A673 (cell line): Measurements from ENCODE around the gene SLC44A1.

Experiments used
- EZH2 ChIP-seq: fragments of 200-600 bp; sonication (generic); IDR thresholded peaks from 2 replicates; pipeline ENCODE4 v1.6.1; 2017; ENCODE audit warnings: borderline replicate concordance, low read depth, mild to moderate bottlenecking, mixed read lengths, antibody characterized with exemption, low read length; ENCODE audit not compliant: poor library complexity, severe bottlenecking
- TF ChIP-seq, protein P1 (sequence below): fragments of 300-800, 200-600 bp; sonication (generic); conservative IDR thresholded peaks from 2 replicates; pipeline ENCODE4 v1.5.1; 2017; ENCODE audit warnings: low read depth, mild to moderate bottlenecking, antibody characterized with exemption, low read length, moderate library complexity, mixed read lengths

DNA sequence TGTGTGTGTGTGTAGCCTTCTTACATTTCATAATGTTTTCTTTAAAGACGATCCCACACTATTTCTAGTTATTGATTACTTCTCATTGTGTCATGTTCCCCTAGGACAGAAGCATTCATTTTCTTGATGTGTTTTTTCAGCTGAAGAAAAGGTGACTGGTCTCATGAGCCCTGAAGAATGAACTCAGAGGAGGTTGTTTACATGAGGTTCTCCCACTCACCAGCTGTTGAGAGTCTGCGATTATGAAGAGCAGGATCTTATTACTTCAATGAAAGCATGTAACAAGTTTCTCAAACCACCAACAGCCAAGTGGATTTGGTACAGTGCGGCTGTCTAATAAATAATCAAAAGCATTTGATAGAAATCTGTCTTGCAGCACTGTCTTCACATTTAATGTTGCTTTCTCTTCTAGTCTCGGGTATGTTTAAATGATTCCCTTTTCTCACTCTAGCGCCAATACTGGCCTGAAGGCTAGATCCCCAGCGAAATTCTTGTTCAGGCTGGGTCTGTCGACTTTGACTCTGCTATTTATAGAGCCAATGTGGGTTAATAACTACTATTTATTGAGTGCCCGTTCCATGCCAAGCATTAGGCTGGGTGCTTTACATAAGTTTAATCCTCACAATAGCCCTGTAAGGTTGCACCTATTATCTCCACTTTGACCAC, 193.8 kb downstream of the SLC44A1 start:
- TF ChIP-seq, protein P1, sequence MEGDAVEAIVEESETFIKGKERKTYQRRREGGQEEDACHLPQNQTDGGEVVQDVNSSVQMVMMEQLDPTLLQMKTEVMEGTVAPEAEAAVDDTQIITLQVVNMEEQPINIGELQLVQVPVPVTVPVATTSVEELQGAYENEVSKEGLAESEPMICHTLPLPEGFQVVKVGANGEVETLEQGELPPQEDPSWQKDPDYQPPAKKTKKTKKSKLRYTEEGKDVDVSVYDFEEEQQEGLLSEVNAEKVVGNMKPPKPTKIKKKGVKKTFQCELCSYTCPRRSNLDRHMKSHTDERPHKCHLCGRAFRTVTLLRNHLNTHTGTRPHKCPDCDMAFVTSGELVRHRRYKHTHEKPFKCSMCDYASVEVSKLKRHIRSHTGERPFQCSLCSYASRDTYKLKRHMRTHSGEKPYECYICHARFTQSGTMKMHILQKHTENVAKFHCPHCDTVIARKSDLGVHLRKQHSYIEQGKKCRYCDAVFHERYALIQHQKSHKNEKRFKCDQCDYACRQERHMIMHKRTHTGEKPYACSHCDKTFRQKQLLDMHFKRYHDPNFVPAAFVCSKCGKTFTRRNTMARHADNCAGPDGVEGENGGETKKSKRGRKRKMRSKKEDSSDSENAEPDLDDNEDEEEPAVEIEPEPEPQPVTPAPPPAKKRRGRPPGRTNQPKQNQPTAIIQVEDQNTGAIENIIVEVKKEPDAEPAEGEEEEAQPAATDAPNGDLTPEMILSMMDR: no peak
- TF ChIP-seq EZH2: no peak
